Measurements from ENCODE around the gene SLC8A1. TPM values are rescaled to one million over a fixed set of nuclear protein-coding genes. Genes with fewer than 3 reads are reported as not detected.

Gene SLC8A1
- total RNA-seq, 1 donor from 2014 or later: 2.9 TPM

- no peaks in the 10 kb centered on the region for H3K36me3 Mint-ChIP-seq (ENCODE audit: low read depth)
- no peak overlapping the region for H3K4me3 Mint-ChIP-seq
- H3K27me3 Mint-ChIP-seq (ENCODE audit: insufficient read depth): no peaks in the 10 kb centered on the region
- intact Hi-C loops (cut with micrococcal nuclease): no loop called here
- DNase-seq (ENCODE audit: low spot score): no peak
- no peak overlapping the region for H3K27ac Mint-ChIP-seq
- no peaks in the 10 kb centered on the region for H3K4me1 Mint-ChIP-seq (ENCODE audit: low read depth)
- peaks cover 11% of the 10 kb centered on the region for H3K9me3 Mint-ChIP-seq
Measured at GRCh38 chr2:40386177-40386576, 65.7 kb downstream of the SLC8A1 start.

DNA sequence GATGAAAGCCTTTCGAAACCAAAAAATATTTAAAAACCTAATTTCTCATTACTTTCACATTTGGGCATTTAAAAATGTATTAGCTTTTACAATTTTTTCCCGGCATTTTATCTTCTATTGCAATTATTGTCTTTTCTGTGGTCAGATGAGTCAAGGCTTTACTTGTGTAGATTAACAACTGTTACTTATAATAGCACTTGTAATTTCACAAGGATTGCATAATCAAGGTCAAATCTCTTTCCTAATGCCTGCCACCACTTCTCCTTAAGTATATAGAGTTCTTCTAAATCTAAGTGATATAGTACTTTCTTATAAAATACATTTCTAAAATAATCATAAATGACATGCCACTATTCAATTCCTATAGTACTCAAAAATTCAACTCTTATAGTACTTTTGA lies 67.2 kb downstream of the SLC8A1 start:
- H3K27me3 Mint-ChIP-seq (ENCODE audit: insufficient read depth): no peaks in the 10 kb centered on the region
- intact Hi-C loops (cut with micrococcal nuclease): no loop called here
- H3K27ac Mint-ChIP-seq: no peak overlapping the region
- H3K36me3 Mint-ChIP-seq (ENCODE audit: low read depth): no peaks in the 10 kb centered on the region
- H3K4me3 Mint-ChIP-seq: no peak overlapping the region
- DNase-seq (ENCODE audit: low spot score): no peak
- H3K9me3 Mint-ChIP-seq: peaks cover 12% of the 10 kb centered on the region
- no peaks in the 10 kb centered on the region for H3K4me1 Mint-ChIP-seq (ENCODE audit: low read depth)

DNA sequence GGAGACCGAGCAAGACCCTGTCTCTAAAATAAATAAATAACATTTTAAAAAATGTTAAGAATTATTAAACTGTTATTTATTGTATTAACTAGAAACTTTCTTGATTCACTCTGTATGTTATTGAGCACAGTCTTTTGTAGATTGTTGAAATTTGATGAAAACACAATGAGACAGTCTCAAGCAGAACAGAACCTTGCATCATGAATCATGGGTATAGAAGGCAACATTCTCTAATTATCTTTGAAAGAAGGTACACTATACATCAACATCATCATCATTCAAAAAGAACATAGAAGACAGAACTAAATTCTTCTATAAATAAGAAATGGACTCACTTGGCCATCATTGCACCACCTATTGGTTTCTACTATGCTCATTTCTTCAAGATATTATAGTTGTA lies 67.7 kb downstream of the SLC8A1 start:
- no peaks in the 10 kb centered on the region for H3K4me1 Mint-ChIP-seq (ENCODE audit: low read depth)
- H3K9me3 Mint-ChIP-seq: peaks cover 12% of the 10 kb centered on the region
- H3K27me3 Mint-ChIP-seq (ENCODE audit: insufficient read depth): no peaks in the 10 kb centered on the region
- no peak for DNase-seq (ENCODE audit: low spot score)
- H3K27ac Mint-ChIP-seq: no peak overlapping the region
- no peaks in the 10 kb centered on the region for H3K36me3 Mint-ChIP-seq (ENCODE audit: low read depth)
- intact Hi-C loops (cut with micrococcal nuclease): no loop called here
- H3K4me3 Mint-ChIP-seq: no peak overlapping the region

DNA sequence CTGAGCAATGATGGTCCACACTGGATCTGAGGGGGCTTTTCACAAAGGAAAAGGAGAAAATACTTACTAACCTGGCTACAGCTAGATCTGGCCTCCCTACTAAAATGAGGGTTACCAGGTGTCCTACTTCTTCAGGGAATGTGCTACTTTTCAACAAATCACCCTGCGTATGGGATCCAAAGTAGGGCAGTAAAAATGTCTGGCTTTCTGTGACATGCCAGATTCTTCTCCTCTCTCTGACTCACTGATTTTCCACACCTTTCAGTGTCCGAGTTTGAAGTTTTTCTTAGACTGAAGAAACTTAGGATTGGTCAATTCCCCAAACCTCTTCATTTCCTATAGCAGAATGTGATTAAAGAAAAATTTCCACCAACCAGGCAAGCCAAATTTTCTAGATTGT lies 71.2 kb downstream of the SLC8A1 start:
- H3K4me1 Mint-ChIP-seq (ENCODE audit: low read depth): no peaks in the 10 kb centered on the region
- intact Hi-C loops (cut with micrococcal nuclease): no loop called here
- no peaks in the 10 kb centered on the region for H3K36me3 Mint-ChIP-seq (ENCODE audit: low read depth)
- H3K27me3 Mint-ChIP-seq (ENCODE audit: insufficient read depth): no peaks in the 10 kb centered on the region
- H3K4me3 Mint-ChIP-seq: no peak overlapping the region
- H3K9me3 Mint-ChIP-seq: peaks cover 14% of the 10 kb centered on the region
- no peak for DNase-seq (ENCODE audit: low spot score)
- H3K27ac Mint-ChIP-seq: no peak overlapping the region

DNA sequence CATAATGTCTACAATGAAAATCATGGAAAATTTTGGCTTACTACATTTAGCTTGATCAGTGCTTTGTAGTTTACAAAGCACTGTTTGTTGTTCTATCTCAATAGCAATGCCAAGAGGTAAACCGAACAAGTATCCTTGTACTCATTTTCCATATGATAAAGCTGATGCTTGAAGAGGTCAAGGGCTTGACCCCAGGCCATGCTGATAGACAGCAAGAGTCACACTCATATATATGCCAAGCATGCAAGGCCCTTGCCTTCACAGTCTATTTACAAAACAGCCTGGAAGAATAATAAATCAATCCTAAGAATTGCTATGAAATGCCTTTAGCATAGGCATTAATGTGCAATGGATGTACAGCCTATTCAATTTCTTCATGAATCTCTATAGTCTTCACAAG lies 71.8 kb downstream of the SLC8A1 start:
- Mint-ChIP-seq H3K9me3 (peaks cover 14% of the 10 kb centered on the region), H3K27me3 (ENCODE audit: insufficient read depth) (no peaks in the 10 kb centered on the region), H3K27ac (no peak overlapping the region), H3K36me3 (ENCODE audit: low read depth) (no peaks in the 10 kb centered on the region), H3K4me1 (ENCODE audit: low read depth) (no peaks in the 10 kb centered on the region), H3K4me3 (no peak overlapping the region)
- intact Hi-C loops (cut with micrococcal nuclease): no loop called here
- no peak for DNase-seq (ENCODE audit: low spot score)

GRCh38 chr2:40374543-40375240 lies 77.2 kb downstream of the SLC8A1 start:
- Mint-ChIP-seq H3K27me3 (ENCODE audit: insufficient read depth) (no peaks in the 10 kb centered on the region), H3K4me3 (no peak overlapping the region), H3K9me3 (peaks cover 4% of the 10 kb centered on the region), H3K4me1 (ENCODE audit: low read depth) (no peaks in the 10 kb centered on the region), H3K27ac (no peak overlapping the region), H3K36me3 (ENCODE audit: low read depth) (no peaks in the 10 kb centered on the region)
- intact Hi-C loops (cut with micrococcal nuclease): no loop called here
- no peak for DNase-seq (ENCODE audit: low spot score)

DNA sequence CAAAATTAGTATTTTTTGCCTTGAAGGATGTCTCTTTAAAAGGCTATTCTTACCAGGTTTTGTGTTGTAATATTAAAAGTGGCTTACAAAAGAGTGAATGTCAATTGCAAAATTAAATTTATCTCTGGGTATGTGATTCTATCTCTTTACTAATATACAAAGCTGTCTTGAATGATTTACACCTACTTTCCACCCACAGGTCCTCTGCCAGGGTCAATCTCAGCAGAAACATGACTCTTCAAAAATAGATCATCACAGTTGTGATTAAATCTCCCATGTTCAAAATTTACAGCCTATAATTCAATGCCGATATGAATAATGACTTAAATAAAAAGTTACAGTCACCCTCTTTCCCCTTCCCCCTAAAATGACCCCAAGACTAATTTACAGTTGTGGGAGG lies 78.8 kb downstream of the SLC8A1 start:
- H3K4me3 Mint-ChIP-seq: no peak overlapping the region
- no peak overlapping the region for H3K27ac Mint-ChIP-seq
- no peaks in the 10 kb centered on the region for H3K4me1 Mint-ChIP-seq (ENCODE audit: low read depth)
- DNase-seq (ENCODE audit: low spot score): no peak
- intact Hi-C loops (cut with micrococcal nuclease): no loop called here
- no peaks in the 10 kb centered on the region for H3K36me3 Mint-ChIP-seq (ENCODE audit: low read depth)
- peaks cover 3% of the 10 kb centered on the region for H3K9me3 Mint-ChIP-seq
- H3K27me3 Mint-ChIP-seq (ENCODE audit: insufficient read depth): no peaks in the 10 kb centered on the region

DNA sequence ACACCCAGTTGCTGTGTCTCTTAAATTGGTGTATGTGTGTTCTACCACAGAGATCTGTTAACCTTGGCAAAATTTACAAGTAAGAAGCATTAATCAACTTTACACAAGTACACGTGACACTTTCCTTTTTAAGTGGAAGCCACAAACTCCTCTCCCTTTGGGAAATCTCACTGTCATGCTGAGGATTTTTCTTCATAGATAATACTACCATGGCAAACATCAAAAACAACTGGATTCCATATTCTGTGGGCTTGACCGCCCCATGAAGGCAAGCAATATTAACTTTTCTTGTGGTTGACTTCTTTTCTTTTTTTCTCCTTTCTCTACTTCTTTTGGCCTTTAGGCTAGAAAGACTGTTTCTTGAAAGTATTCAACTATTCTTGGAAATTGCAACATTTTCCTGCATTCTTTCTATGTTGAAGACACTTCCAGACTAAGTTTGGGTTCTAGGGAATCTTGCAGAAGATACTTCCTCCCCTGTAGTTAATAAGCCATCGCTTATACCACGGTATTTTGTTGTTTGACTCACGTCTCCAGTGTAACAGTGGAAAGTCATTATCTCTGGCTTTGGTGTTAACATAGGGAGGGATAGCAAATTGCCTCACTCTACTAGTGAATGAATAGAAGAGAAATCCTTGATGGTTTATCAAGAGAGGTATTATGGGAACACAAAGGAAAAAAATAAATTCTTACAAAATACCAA lies 79.5 kb downstream of the SLC8A1 start:
- no peaks in the 10 kb centered on the region for H3K36me3 Mint-ChIP-seq (ENCODE audit: low read depth)
- intact Hi-C loops (cut with micrococcal nuclease): no loop called here
- no peak overlapping the region for H3K4me3 Mint-ChIP-seq
- H3K4me1 Mint-ChIP-seq (ENCODE audit: low read depth): no peaks in the 10 kb centered on the region
- no peak for DNase-seq (ENCODE audit: low spot score)
- no peak overlapping the region for H3K27ac Mint-ChIP-seq
- H3K27me3 Mint-ChIP-seq (ENCODE audit: insufficient read depth): no peaks in the 10 kb centered on the region
- H3K9me3 Mint-ChIP-seq: no peaks in the 10 kb centered on the region

DNA sequence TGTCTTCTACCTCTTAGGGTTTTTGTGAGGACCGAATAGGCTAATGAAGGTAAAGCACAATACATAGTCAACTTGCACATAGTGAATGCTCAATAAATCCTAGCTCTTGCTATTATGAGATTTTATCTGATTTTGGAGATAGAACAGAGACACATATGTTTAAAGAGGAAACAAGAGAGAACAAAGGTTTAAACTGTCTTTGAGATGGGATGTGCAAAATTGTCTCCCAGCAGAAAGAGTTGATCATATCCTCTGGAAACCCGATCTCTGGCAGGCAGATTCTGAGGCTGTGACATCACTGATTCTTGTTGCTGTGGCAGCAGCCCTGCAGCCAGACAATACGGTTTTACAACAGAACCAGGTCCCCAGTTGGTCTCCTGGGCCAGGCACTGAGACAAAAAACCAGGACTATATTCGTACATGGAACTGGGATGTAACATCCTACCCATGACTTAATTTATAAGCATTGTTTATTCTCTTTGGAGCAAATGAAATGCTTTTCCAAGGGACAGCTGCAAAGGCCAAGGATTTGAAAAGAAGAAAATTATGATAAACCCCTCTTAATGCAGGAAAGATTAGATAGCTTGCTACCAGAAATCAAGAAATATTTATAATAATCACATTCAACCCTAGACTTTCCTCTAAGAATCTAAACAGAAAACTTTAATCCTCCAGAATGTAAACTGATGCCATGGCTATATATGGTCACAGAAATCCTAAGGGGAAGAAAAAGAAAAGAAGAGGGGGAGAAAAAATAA lies 80.2 kb downstream of the SLC8A1 start:
- Mint-ChIP-seq H3K4me3 (no peak overlapping the region), H3K27me3 (ENCODE audit: insufficient read depth) (no peaks in the 10 kb centered on the region), H3K4me1 (ENCODE audit: low read depth) (no peaks in the 10 kb centered on the region), H3K36me3 (ENCODE audit: low read depth) (no peaks in the 10 kb centered on the region), H3K27ac (no peak overlapping the region), H3K9me3 (no peaks in the 10 kb centered on the region)
- intact Hi-C loops (cut with micrococcal nuclease): no loop called here
- DNase-seq (ENCODE audit: low spot score): no peak

DNA sequence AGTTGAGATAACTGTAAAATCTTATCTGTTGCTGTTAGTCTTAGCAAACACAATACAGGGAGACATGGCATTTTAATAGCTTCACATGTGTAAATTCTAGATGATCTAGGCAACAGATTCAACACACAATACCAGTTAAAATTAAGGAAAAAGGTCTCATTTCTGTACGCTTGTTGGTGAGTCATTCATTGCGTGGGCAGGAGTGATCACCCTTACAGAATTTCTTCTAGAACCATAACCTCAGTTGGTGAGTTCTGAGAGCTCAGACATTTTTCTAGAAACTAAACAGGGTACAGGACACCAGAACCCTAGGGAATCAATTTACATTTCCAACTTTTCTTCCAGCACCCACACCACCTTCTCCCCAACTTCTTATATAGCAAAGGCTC lies 81.9 kb downstream of the SLC8A1 start:
- intact Hi-C loops (cut with micrococcal nuclease): no loop called here
- H3K9me3 Mint-ChIP-seq: no peaks in the 10 kb centered on the region
- DNase-seq (ENCODE audit: low spot score): no peak
- H3K4me1 Mint-ChIP-seq (ENCODE audit: low read depth): no peaks in the 10 kb centered on the region
- no peaks in the 10 kb centered on the region for H3K36me3 Mint-ChIP-seq (ENCODE audit: low read depth)
- H3K4me3 Mint-ChIP-seq: no peak overlapping the region
- no peak overlapping the region for H3K27ac Mint-ChIP-seq
- no peaks in the 10 kb centered on the region for H3K27me3 Mint-ChIP-seq (ENCODE audit: insufficient read depth)

- H3K27me3 Mint-ChIP-seq (ENCODE audit: insufficient read depth): no peaks in the 10 kb centered on the region
- H3K27ac Mint-ChIP-seq: no peak overlapping the region
- H3K9me3 Mint-ChIP-seq: no peaks in the 10 kb centered on the region
- H3K4me3 Mint-ChIP-seq: no peak overlapping the region
- intact Hi-C loops (cut with micrococcal nuclease): no loop called here
- H3K4me1 Mint-ChIP-seq (ENCODE audit: low read depth): peaks cover 5% of the 10 kb centered on the region
- no peak for DNase-seq (ENCODE audit: low spot score)
- H3K36me3 Mint-ChIP-seq (ENCODE audit: low read depth): no peaks in the 10 kb centered on the region
Measured at GRCh38 chr2:40369267-40370006, 82.5 kb downstream of the SLC8A1 start.

DNA sequence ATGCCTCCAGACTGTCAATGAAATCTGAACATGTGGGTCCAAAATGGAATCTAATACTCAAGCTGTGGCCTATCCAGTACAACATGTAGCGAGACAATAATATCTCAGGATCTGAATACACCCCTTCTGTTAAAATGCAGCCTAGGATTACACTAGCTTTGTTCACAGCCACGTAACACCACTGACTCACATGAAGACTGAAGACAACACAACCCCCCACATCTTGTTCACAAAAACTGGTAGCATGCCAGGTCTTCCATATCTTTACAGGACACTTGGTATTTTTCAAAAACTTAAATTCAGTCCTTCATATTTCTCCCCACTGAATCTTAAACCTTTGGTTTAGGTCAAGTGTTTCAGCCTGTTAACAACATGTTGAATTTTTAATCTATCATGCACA lies 84.2 kb downstream of the SLC8A1 start:
- Mint-ChIP-seq H3K27me3 (ENCODE audit: insufficient read depth) (no peaks in the 10 kb centered on the region), H3K4me3 (no peak overlapping the region), H3K36me3 (ENCODE audit: low read depth) (no peaks in the 10 kb centered on the region), H3K4me1 (ENCODE audit: low read depth) (peaks cover 6% of the 10 kb centered on the region), H3K9me3 (no peaks in the 10 kb centered on the region), H3K27ac (no peak overlapping the region)
- intact Hi-C loops (cut with micrococcal nuclease): no loop called here
- DNase-seq (ENCODE audit: low spot score): no peak

GRCh38 chr2:40367032-40367431 lies 84.9 kb downstream of the SLC8A1 start:
- no peak for DNase-seq (ENCODE audit: low spot score)
- Mint-ChIP-seq H3K4me1 (ENCODE audit: low read depth) (peaks cover 6% of the 10 kb centered on the region), H3K36me3 (ENCODE audit: low read depth) (no peaks in the 10 kb centered on the region), H3K4me3 (no peak overlapping the region), H3K9me3 (no peaks in the 10 kb centered on the region), H3K27ac (no peak overlapping the region), H3K27me3 (ENCODE audit: insufficient read depth) (no peaks in the 10 kb centered on the region)
- intact Hi-C loops (cut with micrococcal nuclease): no loop called here

Data from activated T-helper 1 cell treated with anti-CD3 and anti-CD28 coated beads, Interleukin-12 subunit alpha, Interleukin-12 subunit beta, Interleukin-2, Interleukin-4 antibody, amounts not matched to agents 30 ng/mL and 10 ng/mL and 1 ng/mL, durations not matched to agents 14 hours and 24 hours and 36 hours (primary cell).